GM21825 (cell line): ENCODE measurements around the gene ZNF205.
"Not testable (repeated sequence)": the region's sequence is repeated elsewhere in the genome, so short reads cannot be mapped to it uniquely, and the experiment has no call there.

Source experiments
- ATAC-seq: cut with Tn5 transposase; IDR thresholded peaks from one replicate; pipeline ENCODE4 v1.9.1; 2021; ENCODE audit warnings: mild to moderate bottlenecking, moderate library complexity; ENCODE audit not compliant: unreplicated experiment

ZNF205 gene

GRCh38 chr16:3148256-3149192 lies 36.1 kb downstream of the ZNF205 start:
- ATAC-seq, result no peak

GRCh38 chr16:3149193-3149530 lies 36.8 kb downstream of the ZNF205 start:
- no peak for ATAC-seq

GRCh38 chr16:3149630-3150345 lies 37.4 kb downstream of the ZNF205 start:
- ATAC-seq, result no peak

- ATAC-seq, result peak; percentile 69
These were observed 38.2 kb downstream of the ZNF205 start for GRCh38 chr16:3150346-3151218.

- ATAC-seq, result no peak
These were observed 39.6 kb downstream of the ZNF205 start for GRCh38 chr16:3152027-3152276.

- no peak for ATAC-seq
These were observed 40.0 kb downstream of the ZNF205 start for GRCh38 chr16:3152277-3152990.

- ATAC-seq, result no peak
These were observed 40.6 kb downstream of the ZNF205 start for GRCh38 chr16:3152991-3153368.

- ATAC-seq, result no peak
These were observed 42.8 kb downstream of the ZNF205 start for GRCh38 chr16:3155181-3155580.

- ATAC-seq, result no peak
These were observed 43.6 kb downstream of the ZNF205 start for GRCh38 chr16:3155972-3156371.

GRCh38 chr16:3157229-3158025 lies 45.0 kb downstream of the ZNF205 start:
- no peak for ATAC-seq

GRCh38 chr16:3158026-3158509 lies 45.7 kb downstream of the ZNF205 start:
- ATAC-seq, result peak; percentile 11

GRCh38 chr16:3158510-3159314 lies 46.3 kb downstream of the ZNF205 start:
- ATAC-seq, result peak; percentile 43

- ATAC-seq, result no peak
These were observed 49.0 kb downstream of the ZNF205 start for GRCh38 chr16:3161235-3162018.

GRCh38 chr16:3164121-3164991 lies 52.0 kb downstream of the ZNF205 start:
- no peak for ATAC-seq

- ATAC-seq, result no peak
These were observed 52.9 kb downstream of the ZNF205 start for GRCh38 chr16:3165111-3165822.

- no peak for ATAC-seq
These were observed 54.1 kb downstream of the ZNF205 start for GRCh38 chr16:3166505-3166886.

- ATAC-seq, result not testable (repeated sequence)
These were observed 56.3 kb downstream of the ZNF205 start for GRCh38 chr16:3168729-3169128.
